Medulla oblongata (tissue), 1 donor: ENCODE results near the gene SSX2B.
"Not testable (repeated sequence)": the region's sequence is repeated elsewhere in the genome, so short reads cannot be mapped to it uniquely, and the experiment has no call there.

Experiments used
- DNase-seq: peaks from one replicate; pipeline ENCODE4 v3.0.0-alpha.2; 2015; ENCODE audit errors: extremely low spot score

The SSX2B gene

GRCh38 chrX:52750952-52751351 is at the start of gene SSX2B:
TSS of gene SSX2B (plus strand) at chrX:52751252. CDS start at chrX:52752681, 1,429 bp downstream.
- DNase-seq: not testable (repeated sequence)

- DNase-seq: not testable (repeated sequence)
These were observed 44.0 kb upstream of the SSX2B start, which contains the start of gene SSX2 for GRCh38 chrX:52707078-52707477. TSS of gene SSX2 (minus strand) at chrX:52707178. CDS start at chrX:52705749, 1,429 bp downstream.

- not testable (repeated sequence) for DNase-seq
These were observed 14.9 kb downstream of the SSX2B start for GRCh38 chrX:52765983-52766382.

GRCh38 chrX:52773504-52773903 is 22.5 kb downstream of the SSX2B start:
- not testable (repeated sequence) for DNase-seq

- not testable (repeated sequence) for DNase-seq
These were observed 46.3 kb downstream of the SSX2B start, which contains the start of gene SPANXN5 for GRCh38 chrX:52797327-52797726. TSS of gene SPANXN5 (minus strand) at chrX:52797427. CDS start at chrX:52797348, 79 bp downstream.

- not testable (repeated sequence) for DNase-seq
These were observed 53.8 kb downstream of the SSX2B start for GRCh38 chrX:52804876-52805275.
